Measurements from ENCODE around the gene POPDC2. TPM values are rescaled to one million over a fixed set of nuclear protein-coding genes. Genes with fewer than 3 reads are reported as not detected.
A peak's percentile ranks its signal among the peaks of the same experiment; 100 is the strongest.

Gene POPDC2
- total RNA-seq, 1 experiment from 2014 or later: 0.77 TPM

DNA sequence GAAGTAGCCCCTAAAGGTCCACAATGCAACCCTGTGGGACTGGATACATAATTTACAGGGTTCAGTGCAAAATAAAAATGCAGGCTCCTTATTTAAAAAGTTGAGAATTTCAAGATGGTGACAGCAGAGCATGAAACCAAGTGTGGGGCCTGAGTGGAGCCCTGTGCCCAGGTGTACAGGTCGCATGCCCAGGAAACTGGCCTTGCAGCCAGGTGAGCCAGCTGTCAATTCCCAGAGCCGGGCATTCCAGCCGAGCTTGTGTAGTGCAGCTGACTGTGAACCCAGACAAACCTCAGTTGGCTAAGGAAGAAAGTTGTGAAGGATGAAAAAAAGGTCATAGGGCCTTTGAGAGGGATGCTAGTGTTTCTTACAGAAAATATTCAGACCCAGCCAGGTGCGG lies 27.6 kb downstream of the POPDC2 start:
- ChIA-PET CTCF (no interaction called here), POLR2A (no interaction called here)
- H3K27me3 ChIP-seq (replicated peaks; ENCODE audit: control insufficient read depth, insufficient read depth, low read length): no peaks in the 10 kb centered on the region
- intact Hi-C loops (cut with micrococcal nuclease; ENCODE audit: unreplicated experiment): loop anchor here (5.0 kb wide), 1 partner anchor 44 kb away; the partner anchor contains the start of gene COX17
- TF ChIP-seq, protein P1, sequence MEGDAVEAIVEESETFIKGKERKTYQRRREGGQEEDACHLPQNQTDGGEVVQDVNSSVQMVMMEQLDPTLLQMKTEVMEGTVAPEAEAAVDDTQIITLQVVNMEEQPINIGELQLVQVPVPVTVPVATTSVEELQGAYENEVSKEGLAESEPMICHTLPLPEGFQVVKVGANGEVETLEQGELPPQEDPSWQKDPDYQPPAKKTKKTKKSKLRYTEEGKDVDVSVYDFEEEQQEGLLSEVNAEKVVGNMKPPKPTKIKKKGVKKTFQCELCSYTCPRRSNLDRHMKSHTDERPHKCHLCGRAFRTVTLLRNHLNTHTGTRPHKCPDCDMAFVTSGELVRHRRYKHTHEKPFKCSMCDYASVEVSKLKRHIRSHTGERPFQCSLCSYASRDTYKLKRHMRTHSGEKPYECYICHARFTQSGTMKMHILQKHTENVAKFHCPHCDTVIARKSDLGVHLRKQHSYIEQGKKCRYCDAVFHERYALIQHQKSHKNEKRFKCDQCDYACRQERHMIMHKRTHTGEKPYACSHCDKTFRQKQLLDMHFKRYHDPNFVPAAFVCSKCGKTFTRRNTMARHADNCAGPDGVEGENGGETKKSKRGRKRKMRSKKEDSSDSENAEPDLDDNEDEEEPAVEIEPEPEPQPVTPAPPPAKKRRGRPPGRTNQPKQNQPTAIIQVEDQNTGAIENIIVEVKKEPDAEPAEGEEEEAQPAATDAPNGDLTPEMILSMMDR (IDR thresholded peaks at IDR 0.05; ENCODE audit: insufficient read depth in 1 of 2, low read depth in 1 of 2, low read length in 1 of 2, severe bottlenecking in 1 of 2, unreplicated experiment in 1 of 2): no peak
- H3K4me1 Mint-ChIP-seq (ENCODE audit: low read depth, unreplicated experiment): peaks cover 7% of the 10 kb centered on the region
- no peaks in the 10 kb centered on the region for H3K9me3 ChIP-seq
- H3K36me3 ChIP-seq (ENCODE audit: control insufficient read depth, insufficient read depth, low read length): no peaks in the 10 kb centered on the region
- no peaks in the 10 kb centered on the region for H3K9me3 Mint-ChIP-seq (ENCODE audit: unreplicated experiment)
- 0 out of 2 replicates have a peak, but pooled peaks cover 3% of the 10 kb centered on the region for H3K4me1 ChIP-seq
- BruUV-seq (replicated peaks): no TSS peak
- DNase-seq: no peak
- H3K27ac Mint-ChIP-seq (ENCODE audit: unreplicated experiment): no peak overlapping the region
- H3K36me3 Mint-ChIP-seq (ENCODE audit: insufficient read depth, unreplicated experiment): no peaks in the 10 kb centered on the region
- H3K27me3 Mint-ChIP-seq (ENCODE audit: insufficient read depth, unreplicated experiment): no peaks in the 10 kb centered on the region
- H3K4me3 Mint-ChIP-seq (ENCODE audit: unreplicated experiment): no peak overlapping the region
- H3K4me3 ChIP-seq (ENCODE audit: low read depth, low read length): no peak overlapping the region

DNA sequence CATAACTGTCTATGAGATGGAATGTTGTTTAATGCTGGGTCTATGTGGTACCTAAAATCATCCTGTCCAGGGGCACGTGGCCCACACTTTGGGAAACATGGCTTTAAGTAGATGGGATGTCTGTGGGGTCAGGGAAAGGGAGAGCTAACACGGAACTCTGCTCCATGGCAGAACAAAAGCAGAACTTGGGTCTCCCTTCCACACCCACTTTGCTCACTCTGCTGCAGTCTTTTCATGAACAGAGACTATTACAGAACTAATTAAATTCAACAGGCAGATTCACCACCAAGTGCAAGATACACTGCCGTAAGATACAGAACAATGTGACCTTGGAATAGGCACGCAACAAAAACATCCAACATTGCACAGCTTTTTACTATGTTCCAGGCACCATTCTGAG lies 28.2 kb downstream of the POPDC2 start:
- POLR2A ChIA-PET: no interaction called here
- no TSS peak for BruUV-seq (replicated peaks)
- H3K4me1 Mint-ChIP-seq (ENCODE audit: low read depth, unreplicated experiment): peaks cover 7% of the 10 kb centered on the region
- TF ChIP-seq, protein P1 (IDR thresholded peaks at IDR 0.05; ENCODE audit: insufficient read depth in 1 of 2, low read depth in 1 of 2, low read length in 1 of 2, severe bottlenecking in 1 of 2, unreplicated experiment in 1 of 2): no peak
- H3K4me1 ChIP-seq: 0 out of 2 replicates have a peak, but pooled peaks cover 3% of the 10 kb centered on the region
- H3K27me3 ChIP-seq (replicated peaks; ENCODE audit: control insufficient read depth, insufficient read depth, low read length): no peaks in the 10 kb centered on the region
- H3K36me3 Mint-ChIP-seq (ENCODE audit: insufficient read depth, unreplicated experiment): no peaks in the 10 kb centered on the region
- DNase-seq: no peak
- no peak overlapping the region for H3K4me3 ChIP-seq (ENCODE audit: low read depth, low read length)
- no peaks in the 10 kb centered on the region for H3K9me3 Mint-ChIP-seq (ENCODE audit: unreplicated experiment)
- H3K36me3 ChIP-seq (ENCODE audit: control insufficient read depth, insufficient read depth, low read length): no peaks in the 10 kb centered on the region
- CTCF ChIA-PET: no interaction called here
- peak overlapping the region; percentile 19 for H3K27ac Mint-ChIP-seq (ENCODE audit: unreplicated experiment)
- no peaks in the 10 kb centered on the region for H3K27me3 Mint-ChIP-seq (ENCODE audit: insufficient read depth, unreplicated experiment)
- no peaks in the 10 kb centered on the region for H3K9me3 ChIP-seq
- intact Hi-C loops (cut with micrococcal nuclease; ENCODE audit: unreplicated experiment): loop anchor here (5.0 kb wide), 1 partner anchor 45 kb away; the partner anchor contains the start of gene COX17
- no peak overlapping the region for H3K4me3 Mint-ChIP-seq (ENCODE audit: unreplicated experiment)

DNA sequence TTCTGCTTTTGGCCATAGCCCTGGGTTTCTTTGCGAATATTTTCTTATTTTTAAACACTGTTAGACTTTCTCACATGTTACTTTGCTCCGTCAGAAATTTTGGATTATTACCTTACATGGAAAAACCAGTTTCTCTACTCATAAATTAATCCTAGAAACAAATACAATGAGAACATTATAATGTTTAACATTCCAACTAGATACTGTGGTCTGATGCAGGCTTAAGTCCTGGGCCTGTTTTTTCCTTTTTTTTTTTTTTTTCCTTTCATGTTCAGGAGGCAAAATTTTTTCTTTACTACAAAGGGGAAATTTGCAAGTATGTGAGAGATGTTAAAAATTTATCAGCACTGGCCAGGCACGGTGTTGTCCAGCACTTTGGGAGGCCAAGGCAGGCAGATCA lies 28.9 kb downstream of the POPDC2 start:
- TF ChIP-seq, protein P1 (IDR thresholded peaks at IDR 0.05; ENCODE audit: insufficient read depth in 1 of 2, low read depth in 1 of 2, low read length in 1 of 2, severe bottlenecking in 1 of 2, unreplicated experiment in 1 of 2): no peak
- ChIA-PET POLR2A (no interaction called here), CTCF (no interaction called here)
- Histone ChIP-seq H3K4me1 (0 out of 2 replicates have a peak, but pooled peaks cover 3% of the 10 kb centered on the region), H3K4me3 (ENCODE audit: low read depth, low read length) (no peak overlapping the region), H3K9me3 (no peaks in the 10 kb centered on the region), H3K27me3 (replicated peaks; ENCODE audit: control insufficient read depth, insufficient read depth, low read length) (no peaks in the 10 kb centered on the region), H3K36me3 (ENCODE audit: control insufficient read depth, insufficient read depth, low read length) (no peaks in the 10 kb centered on the region)
- H3K27me3 Mint-ChIP-seq (ENCODE audit: insufficient read depth, unreplicated experiment): no peaks in the 10 kb centered on the region
- no peaks in the 10 kb centered on the region for H3K9me3 Mint-ChIP-seq (ENCODE audit: unreplicated experiment)
- intact Hi-C loops (cut with micrococcal nuclease; ENCODE audit: unreplicated experiment): loop anchor here (5.0 kb wide), 1 partner anchor 46 kb away; the partner anchor contains the start of gene COX17
- H3K4me1 Mint-ChIP-seq (ENCODE audit: low read depth, unreplicated experiment): peaks cover 7% of the 10 kb centered on the region
- no peak for DNase-seq
- BruUV-seq (replicated peaks): no TSS peak
- peak overlapping the region; percentile 19 for H3K27ac Mint-ChIP-seq (ENCODE audit: unreplicated experiment)
- H3K36me3 Mint-ChIP-seq (ENCODE audit: insufficient read depth, unreplicated experiment): no peaks in the 10 kb centered on the region
- no peak overlapping the region for H3K4me3 Mint-ChIP-seq (ENCODE audit: unreplicated experiment)
